HEK293 (cell line): ENCODE data around the gene OAF.

Experiments
- CTCF ChIA-PET: fragments of 350-600 bp; formaldehyde crosslinking; extraction: SDS; loops from one replicate; lab custom pipeline; 2021; ENCODE audit warnings: antibody characterized with exemption; lab: Yijun Ruan, JAX
- POLR2A ChIA-PET: fragments of 300-600 bp; formaldehyde crosslinking; extraction: SDS; loops from one replicate; lab custom pipeline; 2020; ENCODE audit warnings: antibody characterized with exemption, inconsistent platforms; lab: Yijun Ruan, JAX
- H3K27ac ChIP-seq: fragments of 200-500 bp; sonication (Bioruptor generic); 2 replicates; pipeline ENCODE4 v1.5.1; 2014; ENCODE audit warnings: low read depth, low read length, control low read depth, inconsistent platforms; ENCODE audit errors: extremely low read depth
- H3K36me3 ChIP-seq, 2 experiments: fragments of 200-500 bp in 1 of 2; sonication (Bioruptor generic) in 1 of 2; 1 replicate in 1 of 2; 2 replicates in 1 of 2; pipeline ENCODE4 v1.5.1; 2014 to 2017; ENCODE audit warnings: inconsistent platforms in 2 of 2, low read length in 2 of 2; ENCODE audit not compliant: control insufficient read depth in 2 of 2, insufficient read depth in 1 of 2
- H3K4me1 ChIP-seq: fragments of 200-500 bp; sonication (Bioruptor generic); 2 replicates; pipeline ENCODE4 v1.5.1; 2014; ENCODE audit warnings: mild to moderate bottlenecking, low read length, inconsistent platforms; ENCODE audit not compliant: control insufficient read depth, insufficient read depth
- H3K4me3 ChIP-seq: 2 replicates; pipeline ENCODE4 v1.5.1; 2011; ENCODE audit warnings: low read depth, mild to moderate bottlenecking, control low read depth, low read length, moderate library complexity
- H3K9me3 ChIP-seq: fragments of 200-500 bp; sonication (Bioruptor generic); 2 replicates; pipeline ENCODE4 v1.5.1; 2014; ENCODE audit warnings: low read depth, low read length, inconsistent platforms; ENCODE audit not compliant: control insufficient read depth, insufficient read depth
- AEBP2 ChIP-seq: fragments of 450-650 bp; formaldehyde crosslinking; IDR thresholded peaks from 2 replicates; pipeline ENCODE4 v1.5.1; 2016; ENCODE audit warnings: missing biosample characterization, missing genetic modification characterization, borderline replicate concordance
- BCL11A ChIP-seq: fragments of 450-650 bp; formaldehyde crosslinking; IDR thresholded peaks from 2 replicates; pipeline ENCODE4 v1.5.1; 2016; ENCODE audit warnings: low read depth, missing biosample characterization, missing genetic modification characterization
- GLI2 ChIP-seq: fragments of 450-650 bp; formaldehyde crosslinking; IDR thresholded peaks from 2 replicates; pipeline ENCODE4; 2017; ENCODE audit warnings: missing biosample characterization, missing genetic modification characterization, low read depth, borderline replicate concordance
- HOXC10 ChIP-seq: sonication (generic); formaldehyde crosslinking; IDR thresholded peaks from 2 replicates; pipeline ENCODE4 v1.8.1; 2023; ENCODE audit warnings: mild to moderate bottlenecking, missing genetic modification reagents
- KLF7 ChIP-seq: fragments of 450-650 bp; formaldehyde crosslinking; IDR thresholded peaks from 2 replicates; pipeline ENCODE4 v1.5.1; 2016; ENCODE audit warnings: missing biosample characterization, missing genetic modification characterization, borderline replicate concordance
- KLF9 ChIP-seq: fragments of 450-650 bp; formaldehyde crosslinking; IDR thresholded peaks from 2 replicates; pipeline ENCODE4 v1.5.1; 2016; ENCODE audit warnings: missing biosample characterization, missing genetic modification characterization, low read depth
- MYNN ChIP-seq: fragments of 450-650 bp; formaldehyde crosslinking; IDR thresholded peaks from 2 replicates; pipeline ENCODE4 v1.5.1; 2016; ENCODE audit warnings: missing biosample characterization, missing genetic modification characterization, borderline replicate concordance
- SCRT1 ChIP-seq: fragments of 450-650 bp; formaldehyde crosslinking; IDR thresholded peaks from 2 replicates; pipeline ENCODE4 v1.5.1; 2016; ENCODE audit warnings: missing biosample characterization, missing genetic modification characterization, borderline replicate concordance
- ZBTB8A ChIP-seq: fragments of 450-650 bp; formaldehyde crosslinking; IDR thresholded peaks from 2 replicates; pipeline ENCODE4 v1.5.1; 2016; ENCODE audit warnings: missing biosample characterization, missing genetic modification characterization
- ZFP3 ChIP-seq: fragments of 450-650 bp; formaldehyde crosslinking; IDR thresholded peaks from 2 replicates; pipeline ENCODE4 v1.5.1; 2016; ENCODE audit warnings: low read depth, missing biosample characterization, missing genetic modification characterization
- ZNF132 ChIP-seq: fragments of 450-650 bp; formaldehyde crosslinking; IDR thresholded peaks from 2 replicates; pipeline ENCODE4 v1.5.1; 2017; ENCODE audit warnings: missing biosample characterization, missing genetic modification characterization, borderline replicate concordance
- ZNF138 ChIP-seq: fragments of 450-650 bp; formaldehyde crosslinking; IDR thresholded peaks from 2 replicates; pipeline ENCODE4 v1.5.1; 2016; ENCODE audit warnings: missing biosample characterization, missing genetic modification characterization, borderline replicate concordance
- ZNF211 ChIP-seq: fragments of 450-650 bp; formaldehyde crosslinking; IDR thresholded peaks from 2 replicates; pipeline ENCODE4 v1.5.1; 2016; ENCODE audit warnings: low read depth, missing biosample characterization, missing genetic modification characterization
- ZNF214 ChIP-seq: fragments of 450-650 bp; formaldehyde crosslinking; IDR thresholded peaks from 2 replicates; pipeline ENCODE4 v1.5.1; 2017; ENCODE audit warnings: missing biosample characterization, mild to moderate bottlenecking, missing genetic modification characterization, borderline replicate concordance
- ZNF223 ChIP-seq: fragments of 450-650 bp; formaldehyde crosslinking; IDR thresholded peaks from 2 replicates; pipeline ENCODE4 v1.5.1; 2016; ENCODE audit warnings: missing biosample characterization, missing genetic modification characterization
- ZNF24 ChIP-seq: fragments of 450-650 bp; formaldehyde crosslinking; IDR thresholded peaks from 2 replicates; pipeline ENCODE4 v1.5.1; 2016; ENCODE audit warnings: missing biosample characterization, missing genetic modification characterization
- ZNF292 ChIP-seq: fragments of 450-650 bp; formaldehyde crosslinking; IDR thresholded peaks from 2 replicates; pipeline ENCODE4 v1.5.1; 2016; ENCODE audit warnings: low read depth, missing biosample characterization, missing genetic modification characterization, borderline replicate concordance
- ZNF350 ChIP-seq: fragments of 450-650 bp; formaldehyde crosslinking; IDR thresholded peaks from 2 replicates; pipeline ENCODE4 v1.5.0; 2017; ENCODE audit warnings: missing biosample characterization, mild to moderate bottlenecking, missing genetic modification characterization
- ZNF423 ChIP-seq: fragments of 450-650 bp; formaldehyde crosslinking; IDR thresholded peaks from 2 replicates; pipeline ENCODE4 v1.5.1; 2016; ENCODE audit warnings: missing biosample characterization, missing genetic modification characterization
- ZNF426 ChIP-seq: fragments of 450-650 bp; formaldehyde crosslinking; IDR thresholded peaks from 2 replicates; pipeline ENCODE4 v1.5.1; 2017; ENCODE audit warnings: missing biosample characterization, missing genetic modification characterization, mild to moderate bottlenecking, inconsistent platforms, moderate library complexity
- ZNF473 ChIP-seq: fragments of 450-650 bp; formaldehyde crosslinking; IDR thresholded peaks from 2 replicates; pipeline ENCODE4 v1.5.1; 2017; ENCODE audit warnings: missing biosample characterization, missing genetic modification characterization
- ZNF610 ChIP-seq: fragments of 450-650 bp; formaldehyde crosslinking; IDR thresholded peaks from 2 replicates; pipeline ENCODE4 v1.5.1; 2016; ENCODE audit warnings: missing biosample characterization, missing genetic modification characterization, borderline replicate concordance
- ZNF629 ChIP-seq: fragments of 450-650 bp; formaldehyde crosslinking; IDR thresholded peaks from 2 replicates; pipeline ENCODE4 v1.5.1; 2017; ENCODE audit warnings: missing biosample characterization, missing genetic modification characterization
- ZNF704 ChIP-seq: fragments of 450-650 bp; formaldehyde crosslinking; IDR thresholded peaks from 2 replicates; pipeline ENCODE4 v1.5.1; 2016; ENCODE audit warnings: missing biosample characterization, missing genetic modification characterization
- ZNF785 ChIP-seq: fragments of 450-650 bp; formaldehyde crosslinking; IDR thresholded peaks from 2 replicates; pipeline ENCODE4 v1.5.1; 2016; ENCODE audit warnings: missing biosample characterization, missing genetic modification characterization
- ZSCAN16 ChIP-seq: fragments of 450-650 bp; formaldehyde crosslinking; IDR thresholded peaks from 2 replicates; pipeline ENCODE4 v1.5.1; 2016; ENCODE audit warnings: missing biosample characterization, missing genetic modification characterization
- ZSCAN18 ChIP-seq: fragments of 450-650 bp; formaldehyde crosslinking; IDR thresholded peaks from 2 replicates; pipeline ENCODE4 v1.5.1; 2016; ENCODE audit warnings: missing biosample characterization, missing genetic modification characterization
- ZXDB ChIP-seq: fragments of 450-650 bp; formaldehyde crosslinking; IDR thresholded peaks from 2 replicates; pipeline ENCODE4 v1.5.1; 2016; ENCODE audit warnings: missing biosample characterization, missing genetic modification characterization

The OAF gene

GRCh38 chr11:120257346-120257745 is 46.5 kb downstream of the OAF start:
- ChIA-PET CTCF (interaction anchor here (1.0 to 1.4 kb wide), 3 partner anchors 14 to 43 kb away, joined by 3 to 5 read pairs (median 3); no protein-coding TSS in a partner anchor), POLR2A (no interaction called here)
- Histone ChIP-seq H3K4me1 (no peaks in the 10 kb centered on the region), H3K27ac (no peak overlapping the region), H3K4me3 (no peak overlapping the region), H3K9me3 (no peaks in the 10 kb centered on the region), H3K36me3 (no peaks in the 10 kb centered on the region)
- no peak for TF ChIP-seq ZNF785 (tag by site-specific recombination)
- TF ChIP-seq ZSCAN16: no peak
- no peak for TF ChIP-seq ZNF473 (tag by site-specific recombination)
- TF ChIP-seq ZNF223 (tag by site-specific recombination): no peak
- TF ChIP-seq ZXDB (tag by site-specific recombination): no peak
- TF ChIP-seq GLI2 (tag by site-specific recombination): no peak
- no peak for TF ChIP-seq KLF9 (tag by site-specific recombination)
- no peak for TF ChIP-seq ZNF24 (tag by site-specific recombination)
- TF ChIP-seq ZNF138 (tag by site-specific recombination): no peak
- no peak for TF ChIP-seq ZNF214 (tag by site-specific recombination)
- TF ChIP-seq SCRT1 (tag by site-specific recombination): no peak
- no peak for TF ChIP-seq KLF7 (tag by site-specific recombination)
- no peak for TF ChIP-seq ZBTB8A (tag by site-specific recombination)
- no peak for TF ChIP-seq AEBP2 (tag by site-specific recombination)
- TF ChIP-seq ZNF426 (tag by site-specific recombination): no peak
- TF ChIP-seq ZNF629 (tag by site-specific recombination): no peak
- TF ChIP-seq ZNF704: no peak
- TF ChIP-seq, all 188 proteins: peak for 0

GRCh38 chr11:120258661-120259060 is 47.8 kb downstream of the OAF start:
- Histone ChIP-seq H3K36me3 (no peaks in the 10 kb centered on the region), H3K27ac (no peak overlapping the region), H3K9me3 (no peaks in the 10 kb centered on the region), H3K4me3 (no peak overlapping the region), H3K4me1 (no peaks in the 10 kb centered on the region)
- ChIA-PET POLR2A (interaction anchor here (1.1 kb wide), 1 partner anchor 11 kb away, joined by 3 read pairs; no protein-coding TSS in a partner anchor), CTCF (interaction anchor here (0.8 to 1.8 kb wide), 7 partner anchors 9 to 44 kb away, joined by 3 to 10 read pairs (median 5); no protein-coding TSS in a partner anchor)
- TF ChIP-seq ZNF292 (tag by site-specific recombination): no peak
- no peak for TF ChIP-seq ZSCAN18 (tag by site-specific recombination)
- no peak for TF ChIP-seq ZNF223 (tag by site-specific recombination)
- no peak for TF ChIP-seq ZNF423
- TF ChIP-seq ZNF211 (tag by site-specific recombination): no peak
- TF ChIP-seq BCL11A (tag by site-specific recombination): no peak
- TF ChIP-seq HOXC10 (CRISPR knock-in tag): no peak
- TF ChIP-seq ZNF132 (tag by site-specific recombination): no peak
- no peak for TF ChIP-seq ZNF610 (tag by site-specific recombination)
- no peak for TF ChIP-seq ZNF350 (tag by site-specific recombination)
- TF ChIP-seq ZFP3 (tag by site-specific recombination): no peak
- no peak for TF ChIP-seq MYNN
